ENCODE data around the gene SLC37A1. TPM values are rescaled to one million over a fixed set of nuclear protein-coding genes. Genes with fewer than 3 reads are reported as not detected.

SLC37A1 gene
- total RNA-seq, 4 donors from 2014 or later: 2.3 to 8.8 (median 6.3) TPM

- intact Hi-C loops (cut with DNase I; ENCODE audit: low total_unique reads): no loop called here
- Histone ChIP-seq H3K27ac (no peak overlapping the region), H3K4me1 (no peaks in the 10 kb centered on the region), H3K9me3 (no peaks in the 10 kb centered on the region), H3K36me3 (no peaks in the 10 kb centered on the region), H3K27me3 (no peaks in the 10 kb centered on the region), H3K4me3 (no peak overlapping the region)
- TF ChIP-seq CTCF (IDR thresholded peaks at IDR 0.05): no peak
- no peak for TF ChIP-seq POLR2A (IDR thresholded peaks at IDR 0.05)
- peak; percentile 3 to 9 for DNase-seq
Observed at GRCh38 chr21:42571391-42572150, 57.9 kb downstream of the SLC37A1 start.

GRCh38 chr21:42572906-42573495, 59.3 kb downstream of the SLC37A1 start:
- H3K27ac ChIP-seq: no peak overlapping the region
- H3K36me3 ChIP-seq: no peaks in the 10 kb centered on the region
- no peak overlapping the region for H3K4me3 ChIP-seq
- H3K27me3 ChIP-seq: no peaks in the 10 kb centered on the region
- TF ChIP-seq CTCF (IDR thresholded peaks at IDR 0.05) (no peak), POLR2A (IDR thresholded peaks at IDR 0.05) (no peak)
- no peaks in the 10 kb centered on the region for H3K9me3 ChIP-seq
- peak in 1 of 2 donors; percentile 10 for DNase-seq
- H3K4me1 ChIP-seq: no peaks in the 10 kb centered on the region
- intact Hi-C loops (cut with DNase I; ENCODE audit: low total_unique reads): no loop called here

- TF ChIP-seq POLR2A (IDR thresholded peaks at IDR 0.05) (no peak), CTCF (IDR thresholded peaks at IDR 0.05) (no peak)
- H3K36me3 ChIP-seq: no peaks in the 10 kb centered on the region
- no peak overlapping the region for H3K27ac ChIP-seq
- no peak overlapping the region for H3K4me3 ChIP-seq
- H3K9me3 ChIP-seq: no peaks in the 10 kb centered on the region
- intact Hi-C loops (cut with DNase I; ENCODE audit: low total_unique reads): no loop called here
- peak; percentile 1 to 7 for DNase-seq
- no peaks in the 10 kb centered on the region for H3K4me1 ChIP-seq
- H3K27me3 ChIP-seq: no peaks in the 10 kb centered on the region
Observed at GRCh38 chr21:42574234-42575027, 60.8 kb downstream of the SLC37A1 start.

- no peak overlapping the region for H3K4me3 ChIP-seq
- TF ChIP-seq CTCF (IDR thresholded peaks at IDR 0.05) (no peak), POLR2A (IDR thresholded peaks at IDR 0.05) (no peak)
- intact Hi-C loops (cut with DNase I; ENCODE audit: low total_unique reads): no loop called here
- H3K9me3 ChIP-seq: no peaks in the 10 kb centered on the region
- H3K27me3 ChIP-seq: no peaks in the 10 kb centered on the region
- H3K4me1 ChIP-seq: no peaks in the 10 kb centered on the region
- DNase-seq: peak in 1 of 2 donors; percentile 3
- H3K36me3 ChIP-seq: no peaks in the 10 kb centered on the region
- no peak overlapping the region for H3K27ac ChIP-seq
Observed at GRCh38 chr21:42575111-42575510, 61.5 kb downstream of the SLC37A1 start.

GRCh38 chr21:42576639-42577038, 63.0 kb downstream of the SLC37A1 start:
- Histone ChIP-seq H3K27ac (no peak overlapping the region), H3K4me3 (no peak overlapping the region), H3K9me3 (no peaks in the 10 kb centered on the region), H3K27me3 (no peaks in the 10 kb centered on the region), H3K4me1 (no peaks in the 10 kb centered on the region), H3K36me3 (no peaks in the 10 kb centered on the region)
- TF ChIP-seq POLR2A (IDR thresholded peaks at IDR 0.05): no peak
- no peak for TF ChIP-seq CTCF (IDR thresholded peaks at IDR 0.05)
- intact Hi-C loops (cut with DNase I; ENCODE audit: low total_unique reads): no loop called here
- no peak for DNase-seq

All from uterus (tissue), 4 donors.